ENCODE data around the gene CBFA2T2.

DNA sequence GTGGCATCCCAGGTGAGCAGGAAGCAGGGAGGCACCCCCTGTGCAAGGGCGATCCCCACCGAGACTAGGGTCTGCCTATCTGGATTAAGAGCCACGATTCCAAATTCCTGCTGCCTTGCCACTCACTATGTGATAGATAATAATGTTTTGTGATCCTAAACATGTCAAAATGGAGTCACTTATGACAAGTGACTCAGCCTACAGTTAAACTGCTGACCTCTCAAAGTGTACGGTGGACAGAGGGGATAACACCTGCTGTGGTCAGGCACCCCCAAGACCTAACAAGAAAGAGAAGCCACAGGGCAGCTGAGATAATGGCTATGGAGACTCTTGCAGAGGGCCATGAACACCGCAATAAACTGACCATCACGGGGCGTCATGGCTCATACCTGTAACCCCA, 30.3 kb upstream of the CBFA2T2 start:
- TF ChIP-seq CTCF (IDR thresholded peaks at IDR 0.05) (no peak), POLR2A (IDR thresholded peaks at IDR 0.05) (no peak), POLR2AphosphoS5 (IDR thresholded peaks at IDR 0.05) (no peak), EP300 (IDR thresholded peaks at IDR 0.05) (no peak)

Data from upper lobe of left lung (tissue), 4 donors.